ENCODE data around the gene ACBD4. TPM values are rescaled to one million over a fixed set of nuclear protein-coding genes. Genes with fewer than 3 reads are reported as not detected.

The ACBD4 gene
- total and polyA plus RNA-seq, 4 donors, result 4.4 to 51.4 (median 44.9) TPM

DNA sequence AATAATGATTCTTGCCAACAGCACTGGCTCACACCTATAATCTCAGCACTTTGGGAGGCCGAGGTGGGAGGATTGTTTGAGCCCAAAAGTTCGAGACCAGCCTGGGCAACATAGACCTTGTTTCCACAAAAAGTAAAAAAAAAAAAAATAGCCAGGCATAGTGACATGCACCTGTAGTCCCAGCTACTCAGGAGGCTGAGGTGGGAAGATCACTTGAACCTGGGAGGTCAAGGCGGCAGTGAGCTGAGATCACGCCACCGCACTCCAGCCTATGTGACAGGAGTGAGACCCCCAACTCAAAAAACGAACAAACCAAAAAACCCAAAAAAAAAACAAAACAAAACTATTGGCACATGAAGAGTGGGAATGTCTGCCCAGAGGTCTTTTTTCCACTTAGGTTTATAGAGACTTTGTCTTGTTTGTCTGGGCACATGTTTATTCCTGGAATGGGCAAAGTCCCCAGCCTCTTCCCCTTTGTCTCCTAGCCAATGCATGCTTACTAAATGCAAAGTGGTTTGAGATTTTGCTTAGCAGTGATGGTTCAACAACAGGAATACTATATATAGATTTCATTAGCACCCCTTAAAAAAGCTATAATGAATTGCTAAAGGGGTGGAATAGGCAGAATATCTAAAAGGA, 48.5 kb upstream of the ACBD4 start (continued):
- TF ChIP-seq SP1 (IDR thresholded peaks at IDR 0.05) (peak; percentile 87), YY1 (IDR thresholded peaks at IDR 0.05) (peak; percentile 78), JUND (IDR thresholded peaks at IDR 0.05) (peak; percentile 43 to 83)
- TF ChIP-seq, protein P1, sequence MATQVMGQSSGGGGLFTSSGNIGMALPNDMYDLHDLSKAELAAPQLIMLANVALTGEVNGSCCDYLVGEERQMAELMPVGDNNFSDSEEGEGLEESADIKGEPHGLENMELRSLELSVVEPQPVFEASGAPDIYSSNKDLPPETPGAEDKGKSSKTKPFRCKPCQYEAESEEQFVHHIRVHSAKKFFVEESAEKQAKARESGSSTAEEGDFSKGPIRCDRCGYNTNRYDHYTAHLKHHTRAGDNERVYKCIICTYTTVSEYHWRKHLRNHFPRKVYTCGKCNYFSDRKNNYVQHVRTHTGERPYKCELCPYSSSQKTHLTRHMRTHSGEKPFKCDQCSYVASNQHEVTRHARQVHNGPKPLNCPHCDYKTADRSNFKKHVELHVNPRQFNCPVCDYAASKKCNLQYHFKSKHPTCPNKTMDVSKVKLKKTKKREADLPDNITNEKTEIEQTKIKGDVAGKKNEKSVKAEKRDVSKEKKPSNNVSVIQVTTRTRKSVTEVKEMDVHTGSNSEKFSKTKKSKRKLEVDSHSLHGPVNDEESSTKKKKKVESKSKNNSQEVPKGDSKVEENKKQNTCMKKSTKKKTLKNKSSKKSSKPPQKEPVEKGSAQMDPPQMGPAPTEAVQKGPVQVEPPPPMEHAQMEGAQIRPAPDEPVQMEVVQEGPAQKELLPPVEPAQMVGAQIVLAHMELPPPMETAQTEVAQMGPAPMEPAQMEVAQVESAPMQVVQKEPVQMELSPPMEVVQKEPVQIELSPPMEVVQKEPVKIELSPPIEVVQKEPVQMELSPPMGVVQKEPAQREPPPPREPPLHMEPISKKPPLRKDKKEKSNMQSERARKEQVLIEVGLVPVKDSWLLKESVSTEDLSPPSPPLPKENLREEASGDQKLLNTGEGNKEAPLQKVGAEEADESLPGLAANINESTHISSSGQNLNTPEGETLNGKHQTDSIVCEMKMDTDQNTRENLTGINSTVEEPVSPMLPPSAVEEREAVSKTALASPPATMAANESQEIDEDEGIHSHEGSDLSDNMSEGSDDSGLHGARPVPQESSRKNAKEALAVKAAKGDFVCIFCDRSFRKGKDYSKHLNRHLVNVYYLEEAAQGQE (IDR thresholded peaks at IDR 0.05), result peak; percentile 79

DNA sequence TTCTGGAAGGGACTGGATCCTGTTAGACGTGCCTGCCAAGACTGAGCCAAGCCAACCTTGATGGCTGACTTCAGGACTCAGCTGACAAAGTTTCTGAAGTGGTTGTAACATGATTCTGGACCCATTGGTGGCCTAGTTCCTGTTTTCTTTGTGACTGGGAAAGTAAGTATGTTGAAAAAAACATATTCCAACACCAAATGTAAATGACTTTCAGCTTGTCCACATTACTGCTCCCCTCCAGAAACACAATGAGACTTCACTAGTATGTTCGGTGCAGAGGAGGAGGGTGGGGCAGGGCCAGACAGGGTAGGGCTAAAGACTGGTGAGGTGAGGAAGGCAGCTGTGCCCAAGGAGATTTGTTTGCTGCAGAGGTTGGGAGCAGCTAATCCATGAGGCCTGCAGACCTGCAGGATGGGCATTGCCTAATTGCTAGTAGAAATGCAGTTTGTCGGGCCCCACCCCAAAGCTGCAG, 47.9 kb upstream of the ACBD4 start:
- Histone ChIP-seq H3K4me3 (ENCODE audit: low read depth in 1 of 3, low read length in 3 of 3) (no peak overlapping the region), H3K36me3 (ENCODE audit: control insufficient read depth in 4 of 4, insufficient read depth in 3 of 4, low read depth in 1 of 4, low read length in 3 of 4) (peaks cover 4 to 42% (median 18%) of the 10 kb centered on the region in 4 donors), H3K9ac (ENCODE audit: low read depth in 1 of 2, low read length in 2 of 2) (peak overlapping the region in 1 of 2 donors; percentile 28), H3K27me3 (ENCODE audit: control insufficient read depth in 4 of 4, insufficient read depth in 4 of 4, low read length in 3 of 4) (no peaks in the 10 kb centered on the region), H3K27ac (ENCODE audit: low read depth in 1 of 2, low read length in 2 of 2) (peak overlapping the region; percentile 87 to 96), H3K9me3 (ENCODE audit: control insufficient read depth in 4 of 4, low read length in 3 of 4) (no peaks in the 10 kb centered on the region), H3K4me1 (ENCODE audit: control insufficient read depth in 4 of 4, insufficient read depth in 4 of 4, low read length in 3 of 4) (peaks cover 17 to 45% (median 27%) of the 10 kb centered on the region in 4 donors)
- no peak for DNase-seq (ENCODE audit: low spot score)
- 25% methylated on average over 3 of the region's 3 CpGs for WGBS
- no peak for TF ChIP-seq FOXA1 (IDR thresholded peaks at IDR 0.05)
- TF ChIP-seq TAF1 (conservative IDR thresholded peaks at IDR 0.05), result no peak
- TF ChIP-seq HNF4A (conservative IDR thresholded peaks at IDR 0.05), result peak in 1 of 2 donors; percentile 2

DNA sequence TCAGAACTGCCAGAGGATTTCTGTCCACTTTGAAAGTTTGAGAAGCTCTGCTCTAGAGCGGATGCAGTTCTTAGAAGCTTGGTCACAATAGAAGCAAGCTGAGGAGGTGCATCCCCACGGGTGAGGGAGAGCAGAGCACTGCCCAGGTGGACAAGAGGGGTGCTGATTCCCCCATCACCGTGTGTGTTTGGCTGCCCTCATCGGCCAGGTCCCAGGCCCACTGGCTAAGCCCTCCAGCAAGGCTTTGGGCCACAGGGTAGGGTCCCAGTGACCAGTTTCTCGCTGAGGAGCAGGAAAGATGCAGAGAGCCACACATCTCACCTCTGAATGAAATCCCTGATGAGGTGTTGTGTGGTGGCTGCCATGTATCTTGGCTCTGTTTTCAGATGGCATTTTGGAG, 47.5 kb upstream of the ACBD4 start:
- no peak overlapping the region for H3K4me3 ChIP-seq (ENCODE audit: low read depth in 1 of 3, low read length in 3 of 3)
- peaks cover 2 to 40% (median 15%) of the 10 kb centered on the region in 4 donors for H3K36me3 ChIP-seq (ENCODE audit: control insufficient read depth in 4 of 4, insufficient read depth in 3 of 4, low read depth in 1 of 4, low read length in 3 of 4)
- TF ChIP-seq FOXA1 (IDR thresholded peaks at IDR 0.05) (no peak), GABPA (IDR thresholded peaks at IDR 0.05 in 1 of 2, conservative IDR thresholded peaks at IDR 0.05 in 1 of 2) (no peak), RXRA (IDR thresholded peaks at IDR 0.05) (no peak), TAF1 (conservative IDR thresholded peaks at IDR 0.05) (no peak), JUND (IDR thresholded peaks at IDR 0.05) (no peak), FOXA2 (IDR thresholded peaks at IDR 0.05) (no peak), SP1 (IDR thresholded peaks at IDR 0.05) (no peak), HNF4G (IDR thresholded peaks at IDR 0.05) (no peak), HNF4A (conservative IDR thresholded peaks at IDR 0.05) (no peak), EGR1 (IDR thresholded peaks at IDR 0.05; ENCODE audit: low read depth in 2 of 2) (no peak), YY1 (IDR thresholded peaks at IDR 0.05) (no peak), NR2F2 (IDR thresholded peaks at IDR 0.05) (no peak), RAD21 (IDR thresholded peaks at IDR 0.05) (no peak)
- TF ChIP-seq, protein P2, sequence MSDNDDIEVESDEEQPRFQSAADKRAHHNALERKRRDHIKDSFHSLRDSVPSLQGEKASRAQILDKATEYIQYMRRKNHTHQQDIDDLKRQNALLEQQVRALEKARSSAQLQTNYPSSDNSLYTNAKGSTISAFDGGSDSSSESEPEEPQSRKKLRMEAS (IDR thresholded peaks at IDR 0.05), result no peak
- TF ChIP-seq, protein P3, sequence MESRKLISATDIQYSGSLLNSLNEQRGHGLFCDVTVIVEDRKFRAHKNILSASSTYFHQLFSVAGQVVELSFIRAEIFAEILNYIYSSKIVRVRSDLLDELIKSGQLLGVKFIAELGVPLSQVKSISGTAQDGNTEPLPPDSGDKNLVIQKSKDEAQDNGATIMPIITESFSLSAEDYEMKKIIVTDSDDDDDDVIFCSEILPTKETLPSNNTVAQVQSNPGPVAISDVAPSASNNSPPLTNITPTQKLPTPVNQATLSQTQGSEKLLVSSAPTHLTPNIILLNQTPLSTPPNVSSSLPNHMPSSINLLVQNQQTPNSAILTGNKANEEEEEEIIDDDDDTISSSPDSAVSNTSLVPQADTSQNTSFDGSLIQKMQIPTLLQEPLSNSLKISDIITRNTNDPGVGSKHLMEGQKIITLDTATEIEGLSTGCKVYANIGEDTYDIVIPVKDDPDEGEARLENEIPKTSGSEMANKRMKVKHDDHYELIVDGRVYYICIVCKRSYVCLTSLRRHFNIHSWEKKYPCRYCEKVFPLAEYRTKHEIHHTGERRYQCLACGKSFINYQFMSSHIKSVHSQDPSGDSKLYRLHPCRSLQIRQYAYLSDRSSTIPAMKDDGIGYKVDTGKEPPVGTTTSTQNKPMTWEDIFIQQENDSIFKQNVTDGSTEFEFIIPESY (IDR thresholded peaks at IDR 0.05), result no peak
- TF ChIP-seq, protein P4, sequence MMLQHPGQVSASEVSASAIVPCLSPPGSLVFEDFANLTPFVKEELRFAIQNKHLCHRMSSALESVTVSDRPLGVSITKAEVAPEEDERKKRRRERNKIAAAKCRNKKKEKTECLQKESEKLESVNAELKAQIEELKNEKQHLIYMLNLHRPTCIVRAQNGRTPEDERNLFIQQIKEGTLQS (IDR thresholded peaks at IDR 0.05), result no peak
- TF ChIP-seq, protein P5, sequence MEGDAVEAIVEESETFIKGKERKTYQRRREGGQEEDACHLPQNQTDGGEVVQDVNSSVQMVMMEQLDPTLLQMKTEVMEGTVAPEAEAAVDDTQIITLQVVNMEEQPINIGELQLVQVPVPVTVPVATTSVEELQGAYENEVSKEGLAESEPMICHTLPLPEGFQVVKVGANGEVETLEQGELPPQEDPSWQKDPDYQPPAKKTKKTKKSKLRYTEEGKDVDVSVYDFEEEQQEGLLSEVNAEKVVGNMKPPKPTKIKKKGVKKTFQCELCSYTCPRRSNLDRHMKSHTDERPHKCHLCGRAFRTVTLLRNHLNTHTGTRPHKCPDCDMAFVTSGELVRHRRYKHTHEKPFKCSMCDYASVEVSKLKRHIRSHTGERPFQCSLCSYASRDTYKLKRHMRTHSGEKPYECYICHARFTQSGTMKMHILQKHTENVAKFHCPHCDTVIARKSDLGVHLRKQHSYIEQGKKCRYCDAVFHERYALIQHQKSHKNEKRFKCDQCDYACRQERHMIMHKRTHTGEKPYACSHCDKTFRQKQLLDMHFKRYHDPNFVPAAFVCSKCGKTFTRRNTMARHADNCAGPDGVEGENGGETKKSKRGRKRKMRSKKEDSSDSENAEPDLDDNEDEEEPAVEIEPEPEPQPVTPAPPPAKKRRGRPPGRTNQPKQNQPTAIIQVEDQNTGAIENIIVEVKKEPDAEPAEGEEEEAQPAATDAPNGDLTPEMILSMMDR (IDR thresholded peaks at IDR 0.05; ENCODE audit: low read depth, low read length, missing input control), result no peak
- TF ChIP-seq, protein P1 (IDR thresholded peaks at IDR 0.05), result no peak
- 75% methylated on average over 5 of the region's 5 CpGs for WGBS
- no peak overlapping the region for H3K9ac ChIP-seq (ENCODE audit: low read depth in 1 of 2, low read length in 2 of 2)
- no peaks in the 10 kb centered on the region for H3K9me3 ChIP-seq (ENCODE audit: control insufficient read depth in 4 of 4, low read length in 3 of 4)
- H3K4me1 ChIP-seq (ENCODE audit: control insufficient read depth in 4 of 4, insufficient read depth in 4 of 4, low read length in 3 of 4), result peaks cover 17 to 50% (median 29%) of the 10 kb centered on the region in 4 donors
- H3K27ac ChIP-seq (ENCODE audit: low read depth in 1 of 2, low read length in 2 of 2), result peak overlapping the region; percentile 87 to 96
- no peaks in the 10 kb centered on the region for H3K27me3 ChIP-seq (ENCODE audit: control insufficient read depth in 4 of 4, insufficient read depth in 4 of 4, low read length in 3 of 4)
- no peak for DNase-seq (ENCODE audit: low spot score)
